Measurements from ENCODE around the gene TMEM43. TPM values are rescaled to one million over a fixed set of nuclear protein-coding genes. Genes with fewer than 3 reads are reported as not detected.

The TMEM43 gene
- total and polyA plus RNA-seq, 2 of the 8 experiments (the other 6 are each of a cell fraction or from before 2014, with no cell fraction given), result 27.0 to 33.7 TPM

DNA sequence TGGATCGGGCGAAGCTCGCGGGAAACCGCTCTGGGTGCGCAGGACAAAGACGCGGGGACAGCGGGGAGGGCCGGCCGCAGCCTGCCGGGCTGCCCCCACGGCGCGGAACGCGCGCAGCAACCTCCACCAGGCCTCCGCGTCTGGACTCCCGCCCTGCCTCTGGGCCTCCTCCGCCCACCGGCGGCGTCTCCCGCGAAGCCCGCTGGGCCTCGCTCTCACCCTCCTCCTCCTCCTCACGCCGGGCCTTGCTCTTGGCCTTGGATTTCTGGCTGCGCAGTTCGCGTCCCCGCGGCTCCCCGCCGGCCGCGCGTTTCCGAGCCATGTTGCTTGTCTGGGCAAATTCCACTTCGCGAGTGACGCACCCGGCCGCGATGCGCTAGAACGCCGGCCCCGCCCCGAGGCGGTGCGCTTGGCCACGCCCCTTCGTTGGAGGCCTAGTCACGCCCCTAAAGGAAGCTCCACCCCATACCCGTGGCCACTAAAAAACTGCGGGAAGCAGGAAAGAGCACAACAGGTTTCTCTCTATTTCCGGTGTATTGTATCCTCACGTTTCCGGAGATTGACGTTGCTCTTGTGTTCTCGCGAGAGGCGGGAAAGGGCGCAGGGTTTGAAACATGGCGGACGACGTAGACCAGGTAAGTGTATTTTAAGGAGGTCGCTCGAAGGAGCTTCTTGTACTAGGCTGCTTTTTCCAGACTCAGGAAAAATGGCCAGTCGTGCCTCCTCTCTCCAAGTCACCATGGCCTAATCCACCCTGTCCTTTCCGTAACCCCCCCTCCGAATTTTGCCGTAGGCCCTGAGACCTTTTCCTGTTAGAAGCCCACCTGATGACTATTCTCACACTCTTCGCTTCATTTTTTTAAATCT is 53.6 kb downstream of the TMEM43 start, which contains the start of the genes LSM3 and XPC (continued):
- peak; percentile 76; the same call in 1 of the 2 replicates for TF ChIP-seq SP4 (IDR thresholded peaks at IDR 0.05; ENCODE audit: low read length)
- peak; percentile 94 for TF ChIP-seq KDM5A (IDR thresholded peaks at IDR 0.05; ENCODE audit: low read length)
- TF ChIP-seq, protein P1, sequence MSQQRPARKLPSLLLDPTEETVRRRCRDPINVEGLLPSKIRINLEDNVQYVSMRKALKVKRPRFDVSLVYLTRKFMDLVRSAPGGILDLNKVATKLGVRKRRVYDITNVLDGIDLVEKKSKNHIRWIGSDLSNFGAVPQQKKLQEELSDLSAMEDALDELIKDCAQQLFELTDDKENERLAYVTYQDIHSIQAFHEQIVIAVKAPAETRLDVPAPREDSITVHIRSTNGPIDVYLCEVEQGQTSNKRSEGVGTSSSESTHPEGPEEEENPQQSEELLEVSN (IDR thresholded peaks at IDR 0.05), result no peak; the same call in none of the 2 replicates
- TF ChIP-seq YY1 (IDR thresholded peaks at IDR 0.05; ENCODE audit: low read depth, low read length), result peak; percentile 96
- TF ChIP-seq SAP30 (IDR thresholded peaks at IDR 0.05; ENCODE audit: insufficient read depth, insufficient replicate concordance, low read length), result no peak
- no peak for TF ChIP-seq TCF12 (IDR thresholded peaks at IDR 0.05; ENCODE audit: low read depth, low read length)
- TF ChIP-seq RNF2 (IDR thresholded peaks at IDR 0.05; ENCODE audit: borderline replicate concordance, low read depth, low read length, missing control alignments, poor library complexity, severe bottlenecking), result no peak
- TF ChIP-seq RFX5 (IDR thresholded peaks at IDR 0.05; ENCODE audit: borderline replicate concordance, low read depth, low read length), result no peak
- TF ChIP-seq BCL11A (IDR thresholded peaks at IDR 0.05; ENCODE audit: low read depth in 2 of 2, low read length in 2 of 2), result no peak
- no peak for TF ChIP-seq SUZ12 (IDR thresholded peaks at IDR 0.05; ENCODE audit: low read length)
- peak; percentile 69 to 94 for TF ChIP-seq POLR2A (IDR thresholded peaks at IDR 0.05; ENCODE audit: control extremely low read depth in 1 of 2, low read depth in 2 of 2, low read length in 2 of 2)
- TF ChIP-seq, protein P2, sequence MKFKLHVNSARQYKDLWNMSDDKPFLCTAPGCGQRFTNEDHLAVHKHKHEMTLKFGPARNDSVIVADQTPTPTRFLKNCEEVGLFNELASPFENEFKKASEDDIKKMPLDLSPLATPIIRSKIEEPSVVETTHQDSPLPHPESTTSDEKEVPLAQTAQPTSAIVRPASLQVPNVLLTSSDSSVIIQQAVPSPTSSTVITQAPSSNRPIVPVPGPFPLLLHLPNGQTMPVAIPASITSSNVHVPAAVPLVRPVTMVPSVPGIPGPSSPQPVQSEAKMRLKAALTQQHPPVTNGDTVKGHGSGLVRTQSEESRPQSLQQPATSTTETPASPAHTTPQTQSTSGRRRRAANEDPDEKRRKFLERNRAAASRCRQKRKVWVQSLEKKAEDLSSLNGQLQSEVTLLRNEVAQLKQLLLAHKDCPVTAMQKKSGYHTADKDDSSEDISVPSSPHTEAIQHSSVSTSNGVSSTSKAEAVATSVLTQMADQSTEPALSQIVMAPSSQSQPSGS (IDR thresholded peaks at IDR 0.05; ENCODE audit: low read length), result peak; percentile 92; the same call in 1 of the 2 replicates
- TF ChIP-seq CHD2 (IDR thresholded peaks at IDR 0.05; ENCODE audit: low read length), result peak; percentile 99
- no peak for TF ChIP-seq FOSL1 (IDR thresholded peaks at IDR 0.05; ENCODE audit: insufficient read depth, low read depth, low read length)
- TF ChIP-seq TBP (IDR thresholded peaks at IDR 0.05; ENCODE audit: low read depth, low read length), result peak; percentile 58; the same call in 1 of the 2 replicates
- no peak for TF ChIP-seq RAD21 (IDR thresholded peaks at IDR 0.05 in 1 of 2, conservative IDR thresholded peaks at IDR 0.05 in 1 of 2; ENCODE audit: low read depth in 2 of 2, low read length in 2 of 2)
- TF ChIP-seq CBX5 (IDR thresholded peaks at IDR 0.05; ENCODE audit: low read depth, low read length), result no peak
- peak; percentile 32 to 89; a peak in 2 of 4 replicates for TF ChIP-seq HDAC2 (IDR thresholded peaks at IDR 0.05; ENCODE audit: borderline replicate concordance in 1 of 2, low read depth in 2 of 2, low read length in 2 of 2)
- TF ChIP-seq GTF2F1 (IDR thresholded peaks at IDR 0.05; ENCODE audit: borderline replicate concordance, low read depth, low read length), result peak; percentile 49; the same call in 1 of the 2 replicates
- 0 out of 2 replicates have a peak, but pooled peaks have one; percentile 84 for TF ChIP-seq RBBP5 (IDR thresholded peaks at IDR 0.05; ENCODE audit: borderline replicate concordance, low read depth, low read length)
